ENCODE data around the gene DRD3.

GRCh38 chr3:114110439-114110838 is 68.4 kb downstream of the DRD3 start:
- TF ChIP-seq POLR2A (IDR thresholded peaks at IDR 0.05; ENCODE audit: low read length) (no peak), GATA1 (IDR thresholded peaks at IDR 0.05; ENCODE audit: low read depth, low read length) (no peak)
